Retinal pigment epithelial cell (primary cell): Measurements from ENCODE around the gene LYRM1.

Source experiments
- DNase-seq: peaks from one replicate; pipeline ENCODE4 v3.0.0-alpha.2; 2010; ENCODE audit warnings: low read depth
- H3K4me3 ChIP-seq: 2 replicates; pipeline ENCODE4 v1.5.1; 2011; ENCODE audit warnings: mild to moderate bottlenecking, low read length, control low read depth, moderate library complexity
- TF ChIP-seq, protein P1 (sequence below): conservative IDR thresholded peaks from 2 replicates; pipeline ENCODE4 v1.5.1; 2011; ENCODE audit warnings: low read depth, low read length, control low read depth, inconsistent platforms

LYRM1 gene

DNA sequence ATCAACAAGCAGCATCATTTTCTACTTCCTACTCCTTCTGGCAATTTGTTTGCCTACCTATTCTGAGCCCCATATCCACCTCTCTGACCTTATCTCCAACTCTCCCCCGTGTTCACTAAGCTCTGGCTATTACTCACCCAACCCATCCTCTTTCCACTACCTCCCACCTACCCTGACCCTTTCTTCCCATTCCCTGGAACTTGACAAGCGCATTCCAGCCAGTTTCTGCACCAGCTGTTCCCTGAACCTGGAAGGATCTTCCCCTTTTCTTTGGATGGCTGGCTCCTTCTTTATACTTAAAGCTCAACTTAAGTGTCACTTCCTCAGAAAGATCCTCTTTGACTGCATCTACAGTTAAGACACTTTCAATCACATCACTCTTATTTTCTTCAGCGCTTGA is 2.6 kb upstream of the LYRM1 start:
- no peak for DNase-seq

DNA sequence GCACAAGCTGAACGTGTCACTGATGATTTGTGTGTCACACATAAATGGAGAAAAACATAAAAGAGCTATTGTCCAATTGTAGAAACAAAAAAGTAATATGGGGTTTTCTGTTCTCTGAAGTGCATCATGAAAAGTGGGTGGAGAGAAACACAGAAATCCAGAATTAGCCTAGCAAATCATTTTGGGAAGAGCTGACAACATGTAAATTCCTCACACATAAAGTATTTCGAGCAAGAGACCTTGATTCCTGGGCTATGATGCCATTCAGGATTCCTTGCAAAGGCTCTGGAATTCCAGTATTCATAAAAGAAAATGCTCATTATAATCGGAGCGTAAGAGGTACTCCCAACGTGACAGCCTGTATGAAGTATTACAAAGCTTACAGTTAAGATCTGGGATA is 1.5 kb upstream of the LYRM1 start:
- DNase-seq = no peak
- TF ChIP-seq, protein P1, sequence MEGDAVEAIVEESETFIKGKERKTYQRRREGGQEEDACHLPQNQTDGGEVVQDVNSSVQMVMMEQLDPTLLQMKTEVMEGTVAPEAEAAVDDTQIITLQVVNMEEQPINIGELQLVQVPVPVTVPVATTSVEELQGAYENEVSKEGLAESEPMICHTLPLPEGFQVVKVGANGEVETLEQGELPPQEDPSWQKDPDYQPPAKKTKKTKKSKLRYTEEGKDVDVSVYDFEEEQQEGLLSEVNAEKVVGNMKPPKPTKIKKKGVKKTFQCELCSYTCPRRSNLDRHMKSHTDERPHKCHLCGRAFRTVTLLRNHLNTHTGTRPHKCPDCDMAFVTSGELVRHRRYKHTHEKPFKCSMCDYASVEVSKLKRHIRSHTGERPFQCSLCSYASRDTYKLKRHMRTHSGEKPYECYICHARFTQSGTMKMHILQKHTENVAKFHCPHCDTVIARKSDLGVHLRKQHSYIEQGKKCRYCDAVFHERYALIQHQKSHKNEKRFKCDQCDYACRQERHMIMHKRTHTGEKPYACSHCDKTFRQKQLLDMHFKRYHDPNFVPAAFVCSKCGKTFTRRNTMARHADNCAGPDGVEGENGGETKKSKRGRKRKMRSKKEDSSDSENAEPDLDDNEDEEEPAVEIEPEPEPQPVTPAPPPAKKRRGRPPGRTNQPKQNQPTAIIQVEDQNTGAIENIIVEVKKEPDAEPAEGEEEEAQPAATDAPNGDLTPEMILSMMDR = no peak
- peak overlapping the region; percentile 91 for H3K4me3 ChIP-seq

More for the DNA sequence above, 2.6 kb upstream of the LYRM1 start:
- TF ChIP-seq, protein P1 = no peak
- H3K4me3 ChIP-seq = peak overlapping the region; percentile 15

DNA sequence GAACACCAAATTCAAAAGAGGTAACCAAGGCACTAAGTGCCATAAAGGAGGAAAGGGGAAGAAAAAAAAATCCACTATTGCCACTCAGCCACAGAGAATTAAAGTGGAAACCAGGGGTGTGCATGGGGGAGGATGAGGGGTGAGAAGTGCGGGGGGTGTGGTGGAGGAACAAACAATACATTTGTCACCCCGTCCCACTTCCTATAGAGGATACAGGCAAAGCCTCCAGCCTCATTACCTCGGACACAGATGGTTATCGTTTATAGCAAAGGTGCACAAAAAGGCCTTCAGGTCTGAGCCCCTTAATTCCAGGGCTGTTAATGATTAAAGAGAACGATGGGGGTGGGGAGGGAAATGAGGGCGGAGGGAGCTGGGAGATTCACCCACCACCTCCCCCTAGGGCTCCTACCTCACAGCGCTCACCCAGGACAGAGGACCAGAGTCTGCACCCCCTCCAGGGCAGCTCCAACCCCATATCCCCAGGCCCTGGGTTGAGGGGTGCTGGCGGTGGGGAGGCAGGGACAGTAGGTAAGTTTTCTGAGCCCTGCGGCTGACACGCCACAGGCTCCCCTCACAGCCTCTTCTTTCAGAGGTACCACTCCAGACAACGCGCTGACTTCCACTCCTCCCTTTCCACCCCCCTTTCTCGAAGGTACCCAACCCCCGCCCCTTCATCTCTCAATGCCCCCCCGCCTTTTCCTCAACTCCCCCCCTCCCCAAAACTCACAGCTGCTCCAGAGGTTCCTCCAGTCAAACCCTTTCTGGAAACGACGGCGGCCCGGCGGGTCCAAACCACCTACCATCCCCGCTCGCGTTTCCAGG is 883 bp upstream of the LYRM1 start:
- TF ChIP-seq, protein P1 = no peak
- H3K4me3 ChIP-seq = peak overlapping the region; percentile 91
- no peak for DNase-seq

DNA sequence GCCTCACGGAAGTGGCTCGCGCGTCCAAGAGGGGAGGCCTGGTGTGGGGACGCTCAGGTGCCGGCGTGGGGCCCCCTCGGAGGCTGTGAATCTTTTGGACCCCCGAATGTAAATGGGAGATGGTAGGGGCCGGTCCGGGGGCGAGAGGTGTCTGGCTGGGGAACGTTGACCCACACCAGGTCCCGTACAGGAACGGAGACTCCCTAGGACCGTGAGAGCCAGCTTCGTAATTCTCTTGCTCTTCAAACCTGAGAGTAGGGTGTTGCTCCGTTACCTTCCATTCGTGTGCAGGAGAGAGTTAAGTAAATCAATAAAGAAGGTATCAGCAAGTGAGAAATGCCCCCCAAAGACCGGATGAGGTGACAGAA is 481 bp downstream of the LYRM1 start:
- H3K4me3 ChIP-seq = peak overlapping the region; percentile 91
- TF ChIP-seq, protein P1 = no peak
- no peak for DNase-seq

DNA sequence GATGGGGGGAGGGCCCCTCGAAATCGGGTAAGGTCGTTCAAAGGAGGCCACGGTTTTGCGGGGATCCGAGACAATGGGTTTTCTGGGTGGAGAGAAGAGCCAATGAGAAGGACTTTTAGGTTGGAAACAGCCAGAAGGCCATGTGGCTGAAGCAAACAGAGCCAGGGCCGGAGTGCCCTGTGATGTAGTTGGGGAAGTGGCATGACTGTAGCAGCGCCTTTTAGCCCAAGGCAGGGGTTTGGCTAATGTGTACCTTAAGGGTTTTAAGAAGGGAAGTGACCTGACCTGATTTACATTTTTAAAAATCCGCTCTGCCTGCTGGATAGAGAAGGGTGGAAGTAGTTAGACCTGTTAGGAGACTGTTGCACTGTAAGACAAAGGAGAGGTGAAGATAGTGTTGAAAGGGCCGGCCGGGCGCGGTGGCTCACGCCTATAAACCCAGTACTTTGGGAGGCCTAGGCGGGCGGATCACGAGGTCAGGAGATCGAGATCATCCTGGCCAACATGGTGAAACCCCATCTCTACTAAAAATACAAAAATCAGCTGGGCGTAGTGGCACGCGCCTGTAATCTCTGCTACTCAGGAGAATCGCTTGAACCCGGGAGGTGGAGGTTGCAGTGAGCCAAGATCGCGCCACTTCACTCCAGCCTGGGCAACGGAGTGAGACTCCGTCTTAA is 1.0 kb downstream of the LYRM1 start:
- no peak for DNase-seq
- peak overlapping the region; percentile 91 for H3K4me3 ChIP-seq
- TF ChIP-seq, protein P1 = no peak

DNA sequence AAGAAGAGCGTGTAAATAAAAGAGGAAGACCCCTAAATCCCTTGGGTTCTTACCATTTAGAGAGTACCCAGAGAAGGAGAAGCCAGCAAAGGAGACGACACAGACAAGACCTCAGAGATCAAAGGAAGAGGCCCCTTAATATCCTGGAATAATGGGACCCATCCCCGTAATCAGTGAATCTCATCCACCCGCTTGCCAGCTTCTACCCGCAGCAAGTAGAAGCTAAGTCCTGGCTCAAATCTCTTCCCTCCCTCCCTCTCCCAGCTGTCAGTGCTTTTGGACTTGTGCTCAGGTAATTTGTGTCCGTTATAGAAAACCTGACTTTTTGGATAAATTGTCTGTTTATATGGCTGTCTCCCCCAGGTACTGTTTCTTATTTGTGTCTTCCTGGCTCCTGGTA is 1.9 kb downstream of the LYRM1 start:
- DNase-seq = no peak
- no peak overlapping the region for H3K4me3 ChIP-seq
- TF ChIP-seq, protein P1 = no peak
